GM21390 (cell line): ENCODE measurements around the gene ATP12A.

Experiments
- ATAC-seq: cut with Tn5 transposase; IDR thresholded peaks from one replicate; pipeline ENCODE4 v1.9.1; 2021; ENCODE audit not compliant: unreplicated experiment

Gene ATP12A

DNA sequence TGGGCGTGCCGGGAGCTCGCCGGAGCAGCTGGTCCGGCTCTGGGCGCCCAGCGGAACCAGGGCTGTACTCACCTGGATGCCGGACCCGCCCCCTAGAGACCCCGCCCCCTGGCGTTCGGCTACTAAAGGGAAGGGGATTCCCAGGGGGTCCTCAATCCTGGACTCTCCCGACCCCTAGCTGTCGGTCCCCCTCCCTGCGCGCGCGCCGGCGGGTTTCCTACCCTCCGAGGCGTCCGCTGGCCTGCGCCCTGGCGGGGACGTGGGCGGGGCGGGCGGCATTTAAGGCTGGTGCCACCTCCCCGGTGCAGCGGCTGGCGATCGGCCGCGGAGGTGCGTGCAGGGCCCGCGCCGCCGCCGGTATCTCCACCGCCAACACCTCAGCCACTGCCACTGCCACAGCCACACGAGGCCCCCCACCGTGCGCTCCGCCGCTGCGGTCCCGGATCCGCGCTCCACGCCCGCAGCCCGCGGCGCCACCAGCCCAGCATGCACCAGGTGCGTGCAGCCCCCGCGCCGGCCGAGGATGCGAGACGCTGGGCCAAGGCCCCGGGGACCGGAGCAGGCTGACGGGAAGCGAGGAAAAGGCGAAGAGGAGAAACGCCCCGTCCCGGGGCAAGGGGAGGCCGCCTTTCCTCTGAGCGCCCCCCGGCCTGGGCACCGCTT is at the start of gene ATP12A:
ATP12A (plus strand) TSS at position 151 of the 663 bp plus-strand sequence; CDS start at position 487, 336 bp downstream.
- ATAC-seq = no peak

DNA sequence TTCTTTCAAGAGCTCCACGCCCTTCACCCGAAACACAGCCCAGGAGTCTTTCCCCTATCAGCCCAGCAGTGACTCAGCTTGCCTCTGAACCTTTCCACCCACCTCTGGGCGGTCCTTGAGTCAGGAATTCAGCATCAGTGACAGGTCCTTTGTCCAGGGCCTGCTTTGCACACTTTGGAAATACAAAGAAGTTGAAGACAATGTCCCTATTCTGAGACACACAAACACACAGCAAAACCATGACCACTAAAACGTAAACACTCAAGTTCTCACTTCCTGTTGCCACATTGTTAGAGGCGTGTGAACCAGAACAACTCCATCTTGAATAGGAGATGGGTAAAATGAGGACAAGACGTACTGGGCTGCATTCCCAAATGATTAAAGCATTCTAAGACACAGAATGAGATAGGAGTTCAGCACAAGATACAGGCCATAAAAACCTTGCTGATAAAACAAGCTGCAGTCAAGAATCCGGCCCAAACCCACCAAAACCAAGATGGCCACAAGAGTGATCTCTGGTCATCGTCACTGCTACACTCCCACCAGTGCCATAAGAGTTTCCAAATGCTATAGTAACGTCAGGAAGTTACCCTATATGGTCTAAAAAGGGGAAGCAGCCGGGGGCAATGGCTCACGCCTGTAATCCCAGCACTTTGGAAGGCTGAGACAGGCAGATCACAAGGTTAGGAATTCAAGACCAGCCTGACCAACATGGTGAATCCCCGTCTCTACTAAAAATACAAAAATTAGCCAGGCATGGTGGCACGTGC is 49.2 kb upstream of the ATP12A start:
- no peak for ATAC-seq

DNA sequence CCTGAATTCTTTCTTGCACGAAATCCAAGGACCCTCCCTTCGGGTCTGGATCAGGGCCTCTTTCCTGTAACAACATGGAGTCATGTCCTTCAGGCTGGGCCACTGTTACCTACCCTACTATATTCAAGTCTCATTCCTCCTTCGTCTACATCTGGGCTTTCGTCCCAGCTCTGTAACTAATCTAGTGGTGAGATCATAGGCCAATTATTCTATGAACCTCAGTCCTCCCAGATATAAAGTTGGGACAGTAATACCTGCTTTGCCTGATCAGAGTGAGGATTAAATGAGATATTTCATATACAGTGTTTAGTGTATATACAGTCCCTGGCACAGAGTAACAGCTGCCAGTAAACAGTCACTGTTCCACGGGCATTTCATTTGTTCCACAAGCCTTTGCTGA is 48.3 kb upstream of the ATP12A start:
- no peak for ATAC-seq

DNA sequence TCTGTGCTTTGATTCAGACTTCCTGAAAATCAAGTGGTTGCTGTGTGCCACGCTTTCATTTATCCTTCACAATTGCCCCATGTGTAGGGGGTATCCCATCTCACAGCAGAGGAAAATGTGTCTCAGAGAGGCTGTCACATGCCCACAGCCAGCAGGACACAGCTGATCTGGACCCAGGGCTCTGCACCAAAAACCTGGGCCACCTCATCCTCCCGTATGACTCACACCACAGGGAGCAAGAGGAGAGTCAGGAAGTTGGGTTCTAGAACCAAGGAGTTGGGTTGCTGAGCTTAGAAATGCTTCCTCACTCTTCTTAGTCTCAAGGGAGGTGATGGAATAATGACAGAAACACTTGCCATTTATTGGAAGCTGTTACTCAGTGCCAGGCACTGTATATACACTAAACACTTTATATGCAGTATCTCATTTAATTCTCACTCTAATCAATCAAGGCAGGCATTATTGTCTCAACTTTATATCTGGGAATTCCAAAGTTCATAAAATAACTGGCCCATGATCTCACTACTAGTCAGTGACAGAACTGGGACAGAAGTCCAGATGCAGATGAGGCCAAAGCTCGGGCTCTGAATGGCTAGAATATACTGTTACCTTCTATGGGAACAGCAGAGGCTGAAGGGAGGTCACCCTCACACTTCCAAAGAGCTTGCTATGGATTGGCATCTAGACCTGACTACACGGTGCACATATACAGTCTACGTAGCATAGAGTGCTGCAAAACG is 47.7 kb upstream of the ATP12A start:
- ATAC-seq = no peak

DNA sequence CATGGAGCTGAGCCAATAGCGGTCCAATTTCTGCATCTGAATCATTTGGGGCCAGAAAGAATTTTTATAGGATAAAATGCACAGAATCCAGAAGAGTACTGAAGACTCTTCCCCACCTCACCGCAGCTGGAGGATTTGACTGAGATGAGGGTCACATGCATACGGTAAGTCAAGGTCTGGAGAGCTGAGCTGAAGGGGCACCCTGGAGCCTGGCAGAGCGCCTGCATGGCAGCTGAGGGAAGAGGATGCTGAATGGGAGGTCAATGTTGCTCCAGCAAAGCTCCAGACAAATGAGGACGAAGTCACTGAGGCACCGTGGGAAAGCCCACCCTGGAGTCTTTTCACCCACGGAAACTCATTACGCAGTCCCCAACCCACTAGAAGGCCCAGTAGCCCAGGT is 43.4 kb upstream of the ATP12A start:
- no peak for ATAC-seq

DNA sequence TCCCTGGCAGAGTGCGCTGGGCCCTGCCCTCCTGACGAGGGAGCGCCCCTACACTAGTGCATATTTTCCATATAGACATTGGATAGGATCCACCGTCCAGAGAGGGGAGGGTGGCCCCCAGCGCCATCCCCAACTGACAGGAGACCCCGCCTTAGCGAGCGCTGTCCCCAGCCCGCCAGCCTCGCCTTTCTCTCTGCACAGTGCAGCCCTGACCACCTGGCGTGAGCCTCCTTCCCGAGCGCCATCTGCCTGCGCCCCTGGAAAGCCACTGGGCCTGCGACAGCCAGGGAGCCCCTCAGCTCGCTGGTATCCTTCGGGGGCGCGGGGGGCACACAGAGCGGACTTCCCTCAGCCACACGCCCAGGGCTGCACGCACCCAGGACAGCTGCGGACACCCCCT is 42.1 kb upstream of the ATP12A start:
- no peak for ATAC-seq

DNA sequence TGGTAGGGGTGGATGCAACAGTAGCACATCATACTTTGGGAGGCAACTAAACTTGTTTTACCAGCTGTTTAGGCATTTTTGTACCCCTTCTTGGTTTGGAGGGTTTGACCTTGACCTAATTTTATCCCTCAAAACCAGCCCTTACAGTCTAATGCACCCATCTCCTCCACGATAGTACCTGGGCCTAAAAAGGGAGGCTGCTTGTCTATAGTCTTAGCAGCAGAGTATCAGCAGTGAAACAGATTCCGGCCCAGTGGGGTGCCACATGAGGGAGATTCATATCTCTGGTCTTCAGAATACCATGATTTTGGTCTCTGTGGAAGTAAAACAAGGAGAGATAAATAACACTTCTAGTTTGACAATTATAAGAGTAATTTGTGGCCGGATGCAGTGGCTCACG is 39.5 kb upstream of the ATP12A start:
- ATAC-seq = no peak

DNA sequence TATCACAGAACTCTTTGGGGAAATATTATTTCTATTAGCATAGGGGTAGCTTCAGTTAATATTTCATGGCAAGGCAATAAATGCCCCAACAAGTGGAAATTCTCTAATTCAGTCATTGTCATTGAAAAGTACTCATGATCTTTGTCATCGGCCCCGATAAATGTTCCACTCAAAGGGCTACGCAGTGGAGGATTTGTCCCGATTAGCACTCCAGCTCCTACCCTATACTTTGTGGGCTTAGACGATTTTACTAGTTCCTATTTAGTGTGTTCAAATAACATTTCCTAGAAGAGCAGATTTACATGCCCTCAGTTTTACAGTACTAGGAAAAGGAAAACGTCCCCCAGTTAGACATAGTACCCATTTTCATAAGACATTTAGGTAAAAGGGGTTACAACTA is 38.0 kb upstream of the ATP12A start:
- ATAC-seq = no peak

DNA sequence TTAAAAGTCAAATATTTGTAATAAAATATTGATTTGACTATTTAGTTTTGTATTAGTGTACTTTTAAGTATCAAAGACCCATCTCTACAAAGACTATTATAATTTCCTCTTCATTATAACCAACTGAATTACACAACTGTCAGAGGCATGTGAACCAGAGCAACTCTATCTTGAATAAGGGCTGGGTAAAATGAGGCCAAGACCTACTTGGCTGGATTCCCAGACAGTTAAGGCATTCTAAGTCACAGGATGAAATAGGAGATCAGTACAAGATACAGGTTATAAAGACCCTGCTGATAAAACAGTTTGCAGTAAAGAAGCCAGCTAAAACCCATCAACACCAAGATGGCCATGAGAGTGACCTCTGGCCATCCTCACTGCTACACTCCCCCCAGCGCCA is 36.2 kb upstream of the ATP12A start:
- ATAC-seq = no peak

DNA sequence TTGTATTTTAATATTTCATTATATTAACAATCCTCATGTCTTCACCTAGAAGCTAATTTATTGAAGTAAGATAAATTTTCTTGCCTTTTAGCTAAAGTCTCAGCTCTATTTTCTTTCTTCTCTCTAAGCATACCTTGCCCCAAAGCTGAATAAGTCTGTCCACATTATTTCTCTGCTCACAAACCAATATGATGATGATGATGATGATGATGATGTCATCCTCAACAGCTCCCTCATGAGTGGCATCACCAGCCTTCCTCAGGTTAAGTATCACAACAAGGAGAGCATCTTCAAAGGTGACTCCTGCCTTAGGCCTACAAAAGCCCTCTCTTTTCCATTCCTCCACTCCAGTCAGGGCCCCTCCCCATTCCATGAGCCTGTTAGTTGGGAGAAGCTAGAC is 31.9 kb upstream of the ATP12A start:
- no peak for ATAC-seq

DNA sequence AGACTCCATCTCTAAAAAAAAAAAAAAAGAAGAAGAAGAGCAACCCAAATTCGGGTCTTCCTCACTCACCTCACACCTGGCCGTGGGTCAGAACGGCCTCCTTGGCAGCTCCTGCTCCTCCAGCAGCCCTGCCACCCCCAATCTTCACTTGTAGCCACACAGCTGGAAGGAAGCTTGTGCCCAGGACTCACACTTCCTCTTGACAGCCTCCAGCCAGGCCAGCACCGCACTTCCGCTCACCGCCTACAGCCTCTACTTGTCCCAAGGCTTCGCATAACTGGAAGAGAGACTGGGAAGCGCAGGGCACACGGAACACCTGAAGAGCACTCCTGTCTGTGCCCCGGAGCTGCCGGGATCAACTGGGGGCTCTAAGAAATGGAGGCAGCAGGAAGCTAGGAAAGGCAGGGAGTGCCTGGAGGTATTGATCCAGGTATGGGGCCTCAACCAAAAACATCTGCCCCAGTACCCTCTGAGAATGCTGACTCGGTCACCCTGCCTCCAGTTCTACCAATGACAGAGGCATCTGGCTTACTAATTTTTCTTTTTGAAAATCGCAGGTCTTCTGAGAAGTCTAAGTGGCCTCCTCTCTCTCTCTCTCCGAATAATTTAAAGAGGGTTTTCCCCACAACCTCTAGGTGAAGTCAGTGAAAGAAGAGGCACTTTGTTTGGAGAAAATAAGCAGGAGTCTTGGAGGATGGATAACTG is 31.1 kb upstream of the ATP12A start:
- ATAC-seq = no peak

DNA sequence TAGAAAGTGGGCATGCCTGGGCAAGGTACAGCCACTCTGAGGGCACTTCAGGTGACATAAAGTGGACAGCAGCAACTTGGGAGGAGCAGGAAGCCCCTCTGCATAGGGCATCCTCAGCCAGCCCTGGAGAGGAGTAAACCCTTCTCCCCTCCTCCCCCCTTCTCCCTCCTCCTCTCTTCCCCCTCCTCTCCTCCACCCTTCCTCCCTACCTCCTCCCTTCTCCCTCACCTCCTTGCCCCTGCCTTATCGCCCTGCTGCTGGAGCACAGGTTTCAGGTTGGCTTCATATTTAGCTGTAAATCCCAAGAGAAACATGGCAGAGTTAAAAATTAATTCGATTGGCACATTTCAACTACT is 30.5 kb upstream of the ATP12A start:
- no peak for ATAC-seq

DNA sequence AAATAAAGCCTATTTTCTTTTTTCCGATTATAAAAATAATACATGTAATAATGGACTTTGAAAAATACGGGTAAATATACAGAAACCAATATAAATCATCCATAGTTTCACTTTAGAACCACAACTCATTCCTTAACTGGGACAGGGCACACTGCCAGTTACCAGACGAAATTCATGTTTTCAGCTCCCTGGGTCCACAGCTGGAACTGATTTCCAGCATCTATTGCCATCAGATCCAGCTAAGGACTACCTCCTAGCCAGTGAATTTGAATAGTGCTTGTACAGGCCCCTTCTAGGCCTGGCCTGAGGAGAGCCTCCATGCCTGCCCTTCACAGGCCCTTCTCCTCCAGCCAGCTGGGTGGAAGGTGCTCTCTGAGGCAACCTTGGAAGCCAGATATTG is 30.0 kb upstream of the ATP12A start:
- no peak for ATAC-seq

DNA sequence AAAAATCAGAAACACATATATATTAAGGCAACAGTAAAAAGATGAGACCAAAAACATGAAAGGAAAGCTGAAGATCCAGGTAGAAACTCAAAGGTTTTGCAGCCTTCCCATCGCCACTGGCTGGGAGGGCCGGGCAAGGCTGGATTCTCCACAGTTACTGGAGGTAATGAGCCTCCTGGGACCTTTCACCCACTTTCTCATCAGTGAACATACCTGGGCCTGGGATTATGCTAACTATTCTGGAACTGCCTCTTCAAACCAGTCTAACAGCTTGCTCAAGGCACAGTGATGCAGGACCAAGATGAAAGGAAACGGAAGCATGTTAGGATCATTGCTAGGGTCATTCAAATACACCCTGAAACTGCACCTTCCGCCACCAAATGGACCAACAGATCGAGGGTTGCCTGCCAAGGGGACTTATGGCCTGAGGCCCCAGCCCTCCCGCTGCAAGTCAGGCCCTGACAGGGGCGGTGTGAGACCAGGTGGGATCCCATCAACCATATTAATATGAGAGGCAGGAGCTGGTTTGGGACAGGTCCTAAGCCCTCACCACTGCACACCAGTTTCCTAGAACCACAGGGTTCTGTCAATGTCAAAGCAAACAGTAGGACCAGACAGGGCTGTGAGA is 28.4 kb upstream of the ATP12A start:
- ATAC-seq = no peak

DNA sequence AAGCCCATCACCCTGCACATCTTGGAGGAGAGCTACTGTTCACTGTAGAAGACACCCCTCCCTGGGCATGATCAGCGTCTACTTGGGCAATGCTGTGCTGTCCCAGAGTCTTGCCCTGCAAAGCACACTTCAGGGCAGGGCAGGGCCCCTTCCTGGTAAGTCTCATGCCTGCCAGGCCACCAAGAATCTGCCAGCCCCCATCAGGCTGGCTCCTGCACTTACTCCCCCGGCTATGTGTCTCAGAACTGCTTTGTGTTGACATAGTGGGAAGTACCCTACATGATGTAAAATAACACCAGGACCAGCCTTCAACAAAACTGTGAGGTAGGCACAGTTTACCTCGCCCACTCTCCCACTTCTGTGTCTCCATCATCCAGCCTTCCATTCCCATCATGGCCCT is 27.8 kb upstream of the ATP12A start:
- ATAC-seq = no peak

DNA sequence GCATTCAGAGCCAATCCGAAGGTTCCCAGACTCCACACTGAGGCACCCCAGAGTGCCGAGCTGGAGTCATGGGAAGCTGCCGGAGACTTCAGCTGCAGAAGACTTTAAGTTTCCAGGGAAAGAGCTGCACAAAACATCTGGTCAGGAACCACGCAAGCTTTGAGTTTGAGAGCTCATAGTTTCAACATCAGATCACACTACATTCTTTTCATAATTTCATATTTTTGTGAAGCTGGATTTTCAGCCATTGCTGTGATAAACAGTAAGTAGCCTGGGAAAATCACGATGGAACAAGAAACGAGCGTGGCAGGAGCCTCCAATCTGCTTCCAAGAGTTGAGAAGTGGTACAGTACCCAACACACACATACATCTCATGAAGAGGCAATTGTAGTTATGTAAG is 25.5 kb upstream of the ATP12A start:
- no peak for ATAC-seq

DNA sequence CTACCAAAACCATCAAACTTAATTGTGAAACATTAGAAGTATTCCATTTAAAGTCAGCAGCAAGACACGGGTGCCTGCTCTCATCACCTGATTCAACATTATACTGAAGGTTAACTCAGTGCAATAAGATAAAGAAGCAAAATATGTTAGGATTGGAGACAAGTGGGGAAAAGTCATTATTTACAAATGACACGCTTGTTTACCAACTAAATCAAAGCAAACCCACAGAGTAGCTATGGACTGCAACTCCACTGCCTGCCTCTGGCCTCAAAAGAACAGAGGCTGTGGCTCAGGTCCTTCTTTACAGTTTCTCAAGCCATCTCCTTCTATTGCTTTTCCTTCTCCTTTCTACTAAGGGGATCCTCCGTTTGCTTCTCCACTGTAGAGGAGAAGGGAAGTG is 21.0 kb upstream of the ATP12A start:
- ATAC-seq = no peak

DNA sequence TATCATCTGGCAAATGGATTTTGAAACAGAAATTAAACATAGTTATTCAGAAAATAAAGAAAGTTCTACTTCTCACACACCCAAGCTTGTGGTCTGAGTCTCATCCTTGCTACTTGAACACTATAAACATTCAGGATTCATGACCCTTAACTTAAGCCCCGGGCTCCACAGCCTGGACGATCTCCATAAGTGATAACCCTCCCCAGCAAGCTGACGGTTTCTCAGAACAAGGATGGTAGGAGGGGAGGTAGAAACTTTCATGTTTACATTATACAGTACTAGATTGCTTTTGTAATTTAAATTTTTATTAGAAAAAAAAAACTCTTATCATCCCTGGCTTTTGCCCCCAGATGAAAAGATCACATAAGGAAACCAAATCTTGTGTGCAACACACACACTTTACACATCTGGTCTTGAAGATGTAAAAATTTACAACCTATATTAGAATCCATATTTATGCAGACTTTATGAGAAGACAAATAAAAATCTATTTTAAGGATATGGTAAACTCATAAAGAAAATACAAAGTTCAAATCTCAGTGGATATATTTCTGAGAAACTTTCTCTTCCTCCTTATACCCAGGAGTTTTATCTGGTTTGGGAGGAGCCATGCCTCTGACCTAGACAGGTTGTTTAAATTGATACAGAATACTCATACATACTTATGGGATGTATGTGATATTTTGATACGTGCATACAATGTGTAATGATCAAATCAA is 20.0 kb upstream of the ATP12A start:
- no peak for ATAC-seq

DNA sequence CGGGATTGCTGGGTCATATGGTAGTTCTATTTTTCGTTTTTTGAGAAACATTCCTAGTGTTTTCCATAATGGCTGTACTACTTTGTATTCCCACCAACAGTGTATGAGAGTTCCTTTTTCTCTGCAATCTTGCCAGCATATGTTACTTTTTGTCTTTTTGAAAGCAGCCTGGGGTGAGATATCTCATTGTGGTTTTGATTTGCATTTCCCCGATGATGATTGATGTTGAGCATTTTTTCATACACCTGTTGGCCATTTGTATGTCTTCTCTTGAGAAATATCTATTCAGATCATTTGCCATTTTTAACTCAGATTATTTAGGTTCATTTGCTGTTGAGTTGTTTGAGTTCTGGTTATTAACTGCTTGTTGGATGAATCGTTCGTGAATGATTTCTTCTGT is 18.5 kb upstream of the ATP12A start:
- no peak for ATAC-seq
